ENCODE results near the gene PPP1R3A. TPM values are rescaled to one million over a fixed set of nuclear protein-coding genes. Genes with fewer than 3 reads are reported as not detected.

Gene PPP1R3A
- total RNA-seq, 1 experiment from 2014 or later = not detected

DNA sequence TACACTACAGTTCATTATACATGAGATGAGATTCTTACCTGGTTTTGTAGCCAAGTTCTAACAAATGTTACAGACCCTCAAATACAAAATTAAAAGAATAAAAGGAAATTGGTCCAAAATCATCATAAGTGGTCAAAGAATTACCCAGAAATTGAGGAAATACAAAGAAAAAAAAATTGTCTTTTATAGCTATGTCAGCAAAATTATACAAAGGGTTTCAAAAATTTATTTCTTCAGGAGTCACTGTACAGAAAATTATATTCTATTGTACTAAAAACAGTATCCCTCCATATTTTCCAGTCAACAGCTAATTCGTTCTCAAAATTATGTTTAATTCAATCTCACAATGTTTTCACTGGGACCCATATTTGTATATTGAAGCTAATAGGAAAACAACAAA is 14.3 kb downstream of the PPP1R3A start:
- H3K27me3 ChIP-seq = no peaks in the 10 kb centered on the region
- H3K4me3 ChIP-seq = no peak overlapping the region
- H3K36me3 ChIP-seq = no peaks in the 10 kb centered on the region
- DNase-seq = no peak
- H3K9me3 ChIP-seq = no peaks in the 10 kb centered on the region

GRCh38 chr7:113892818-113893217 is 26.0 kb downstream of the PPP1R3A start:
- DNase-seq = no peak
- H3K27me3 ChIP-seq = no peaks in the 10 kb centered on the region
- no peak overlapping the region for H3K4me3 ChIP-seq
- H3K9me3 ChIP-seq = no peaks in the 10 kb centered on the region
- no peaks in the 10 kb centered on the region for H3K36me3 ChIP-seq

DNA sequence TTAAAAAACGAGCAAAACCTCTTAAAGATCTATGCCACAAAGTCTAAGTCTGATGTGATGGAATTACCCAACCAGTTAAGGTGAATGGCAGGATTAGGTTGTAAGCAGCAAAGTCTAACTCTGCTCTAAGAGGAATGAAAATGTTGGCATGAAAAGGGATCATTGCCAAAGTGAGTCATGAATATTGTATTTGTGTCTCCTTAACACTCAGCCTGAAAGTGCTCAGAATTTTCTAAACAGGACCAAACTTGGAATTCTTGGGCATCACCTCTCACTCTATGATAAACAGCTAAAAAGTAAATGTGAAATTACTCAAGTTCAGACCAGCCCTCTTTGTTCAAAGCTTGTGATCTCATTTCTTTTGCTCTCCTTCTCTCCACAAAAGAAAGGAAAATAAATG is 27.0 kb downstream of the PPP1R3A start:
- H3K4me3 ChIP-seq = no peak overlapping the region
- H3K27me3 ChIP-seq = no peaks in the 10 kb centered on the region
- DNase-seq = peak; percentile 0
- no peaks in the 10 kb centered on the region for H3K9me3 ChIP-seq
- H3K36me3 ChIP-seq = no peaks in the 10 kb centered on the region

- no peak for DNase-seq
- no peaks in the 10 kb centered on the region for H3K27me3 ChIP-seq
- H3K4me3 ChIP-seq = no peak overlapping the region
- H3K9me3 ChIP-seq = no peaks in the 10 kb centered on the region
- no peaks in the 10 kb centered on the region for H3K36me3 ChIP-seq
Observed at GRCh38 chr7:113891031-113891350, 27.8 kb downstream of the PPP1R3A start.

DNA sequence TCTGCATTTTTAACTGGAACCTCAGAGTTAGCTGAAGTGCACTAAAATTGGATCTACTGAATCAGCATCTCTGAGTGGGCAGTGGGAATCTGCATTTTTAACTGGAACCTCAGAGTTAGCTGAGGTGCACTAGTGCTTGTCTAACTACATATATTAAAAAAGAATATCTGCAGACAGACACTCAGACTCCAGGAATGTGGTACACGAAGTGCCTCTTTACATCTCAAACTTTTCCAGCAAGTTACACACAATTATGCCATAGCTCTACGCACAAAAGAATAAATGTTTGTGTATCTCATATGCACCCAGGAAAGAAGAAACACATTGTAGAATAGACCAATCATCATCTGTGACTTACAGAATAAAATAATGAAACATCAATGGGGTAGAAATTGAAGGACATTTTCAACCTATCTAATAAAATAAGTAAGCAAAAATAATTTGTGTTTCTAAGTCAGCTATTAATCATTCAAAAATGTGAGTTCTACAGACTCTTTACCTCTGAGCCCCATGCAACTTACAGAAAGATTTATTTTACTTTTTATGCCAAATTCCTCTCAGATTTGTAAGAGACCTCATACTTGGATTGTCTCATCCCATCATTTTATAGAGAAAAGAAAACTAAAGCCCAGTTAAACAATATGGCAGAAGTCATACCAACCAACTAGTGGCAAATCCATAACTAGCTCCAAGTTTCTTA is 28.3 kb downstream of the PPP1R3A start:
- Histone ChIP-seq H3K9me3 (no peaks in the 10 kb centered on the region), H3K36me3 (no peaks in the 10 kb centered on the region), H3K27me3 (no peaks in the 10 kb centered on the region), H3K4me3 (no peak overlapping the region)
- DNase-seq = no peak

- Histone ChIP-seq H3K4me3 (no peak overlapping the region), H3K36me3 (no peaks in the 10 kb centered on the region), H3K9me3 (no peaks in the 10 kb centered on the region), H3K27me3 (no peaks in the 10 kb centered on the region)
- no peak for DNase-seq
Observed at GRCh38 chr7:113883096-113883495, 35.7 kb downstream of the PPP1R3A start.

GRCh38 chr7:113880559-113880958 is 38.2 kb downstream of the PPP1R3A start:
- H3K9me3 ChIP-seq = no peaks in the 10 kb centered on the region
- DNase-seq = no peak

DNA sequence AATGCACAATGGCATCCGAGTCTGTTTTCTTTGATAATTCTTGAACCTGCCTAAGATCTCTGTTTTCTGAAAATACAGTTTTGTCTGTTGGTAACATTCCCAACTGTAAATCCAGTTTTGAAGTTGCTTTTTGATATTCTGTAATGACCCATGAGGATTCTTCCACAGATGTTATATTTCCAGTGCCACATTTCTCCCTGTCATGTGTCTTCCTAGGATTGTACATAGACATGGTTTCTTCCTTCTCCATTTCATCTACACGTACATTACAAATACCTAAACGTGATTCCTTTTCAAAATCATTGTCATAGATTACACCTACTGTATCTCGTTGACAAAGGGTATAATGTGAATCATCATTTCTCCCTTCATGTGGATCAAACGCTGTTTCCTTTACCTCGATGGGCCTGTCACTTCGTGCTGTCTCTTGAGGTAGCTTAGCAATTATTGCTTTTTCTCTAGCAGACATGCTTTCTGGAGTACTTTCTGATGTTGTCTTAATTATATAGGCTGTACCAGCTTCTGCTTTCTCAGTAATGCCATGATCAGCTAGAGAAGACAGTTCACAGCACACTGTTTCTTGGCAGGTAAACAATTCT is 40.3 kb downstream of the PPP1R3A start:
- Histone ChIP-seq H3K4me3 (no peak overlapping the region), H3K27me3 (no peaks in the 10 kb centered on the region), H3K9me3 (no peaks in the 10 kb centered on the region), H3K36me3 (no peaks in the 10 kb centered on the region)
- no peak for DNase-seq

More at GRCh38 chr7:113880559-113880958, 38.2 kb downstream of the PPP1R3A start:
- H3K4me3 ChIP-seq = no peak overlapping the region
- H3K27me3 ChIP-seq = no peaks in the 10 kb centered on the region
- no peaks in the 10 kb centered on the region for H3K36me3 ChIP-seq

DNA sequence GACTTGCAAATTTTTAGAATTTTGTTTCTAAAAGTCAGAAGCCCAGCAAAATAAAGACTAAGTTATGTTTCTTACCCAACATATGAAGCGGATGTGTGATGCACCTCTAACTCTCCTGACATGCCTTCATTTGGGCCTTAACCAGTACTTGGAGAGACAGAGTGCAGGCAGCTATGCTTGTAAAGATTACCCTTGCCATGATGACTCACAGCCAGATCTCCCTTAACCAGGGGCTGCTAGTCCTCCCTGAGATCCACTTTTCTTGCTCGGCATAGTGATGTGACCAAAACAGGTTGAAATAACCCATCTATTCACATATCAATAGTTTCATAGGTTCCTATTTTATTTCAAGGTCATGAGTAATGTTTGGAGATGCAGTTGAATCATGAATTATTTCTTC is 43.6 kb downstream of the PPP1R3A start:
- DNase-seq = no peak

DNA sequence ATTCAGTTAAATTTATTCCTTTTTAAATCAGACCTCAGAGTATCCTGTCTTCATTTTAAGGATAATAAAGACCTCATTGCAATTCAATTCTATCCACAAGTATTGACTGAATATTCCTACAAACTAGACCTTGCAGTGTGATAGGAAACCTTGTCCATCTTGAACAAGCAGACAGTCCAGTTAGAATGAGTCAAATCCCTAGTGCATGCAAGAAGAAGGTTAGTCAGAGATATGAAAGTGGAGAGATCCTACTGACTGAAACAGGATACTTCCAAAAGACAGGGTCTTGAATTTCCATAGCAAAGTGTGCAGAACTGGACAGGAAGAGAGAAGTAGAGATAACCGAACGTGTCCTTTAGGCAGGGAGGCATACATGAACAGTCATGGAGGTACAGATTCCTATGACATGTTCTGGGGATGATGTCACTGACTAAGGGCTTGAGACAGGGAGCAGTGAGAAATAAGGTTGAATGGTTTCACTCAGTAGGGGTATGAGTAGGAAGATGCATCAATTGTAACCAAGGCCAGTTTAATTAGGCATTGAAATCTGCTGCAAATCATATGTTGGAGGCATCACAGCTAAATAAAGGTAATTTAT is 45.2 kb downstream of the PPP1R3A start:
- no peaks in the 10 kb centered on the region for H3K36me3 ChIP-seq
- no peaks in the 10 kb centered on the region for H3K9me3 ChIP-seq
- no peak for DNase-seq
- H3K4me3 ChIP-seq = no peak overlapping the region
- H3K27me3 ChIP-seq = no peaks in the 10 kb centered on the region

More for the DNA sequence above, 43.6 kb downstream of the PPP1R3A start:
- Histone ChIP-seq H3K9me3 (no peaks in the 10 kb centered on the region), H3K4me3 (no peak overlapping the region), H3K36me3 (no peaks in the 10 kb centered on the region), H3K27me3 (no peaks in the 10 kb centered on the region)

DNA sequence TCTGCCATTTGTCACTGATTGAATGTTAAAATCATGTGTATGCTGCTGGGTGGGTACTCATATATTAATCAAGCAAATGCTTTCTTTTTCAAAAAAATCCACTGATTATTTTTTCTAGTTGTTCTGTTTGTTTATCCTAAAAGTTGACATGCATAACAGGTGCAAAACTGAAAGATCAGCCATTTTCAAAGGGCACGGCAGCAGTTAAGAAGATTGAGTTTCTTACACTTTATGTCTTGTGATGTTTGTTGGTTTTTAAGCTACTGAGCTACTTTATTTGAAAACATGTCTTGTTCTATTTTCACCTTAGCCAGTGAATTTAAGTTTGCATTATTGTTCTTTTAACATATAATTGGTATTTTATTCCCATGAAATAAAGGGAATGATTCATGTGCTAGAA is 45.8 kb downstream of the PPP1R3A start:
- DNase-seq = no peak
- H3K27me3 ChIP-seq = no peaks in the 10 kb centered on the region
- H3K4me3 ChIP-seq = no peak overlapping the region
- no peaks in the 10 kb centered on the region for H3K9me3 ChIP-seq
- H3K36me3 ChIP-seq = no peaks in the 10 kb centered on the region

DNA sequence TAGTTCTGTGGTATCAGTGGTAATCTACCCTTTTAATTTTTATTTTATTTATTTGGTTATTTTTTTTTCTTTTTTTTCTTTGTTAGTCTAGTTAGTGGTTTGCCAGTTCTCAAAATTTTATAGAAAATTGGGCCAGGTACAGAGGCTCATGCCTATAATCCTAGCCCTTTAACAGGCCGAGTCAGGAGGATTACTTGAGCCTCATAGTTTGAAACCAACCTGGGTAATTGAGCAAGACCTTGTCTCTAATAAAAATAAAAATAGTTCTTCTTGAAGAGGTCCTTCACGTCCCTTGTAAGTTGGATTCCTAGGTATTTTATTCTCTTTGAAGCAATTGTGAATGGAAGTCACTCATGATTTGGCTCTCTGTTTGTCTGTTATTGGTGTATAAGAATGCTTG is 51.5 kb downstream of the PPP1R3A start:
- no peak overlapping the region for H3K4me3 ChIP-seq
- no peaks in the 10 kb centered on the region for H3K9me3 ChIP-seq
- no peak for DNase-seq
- H3K27me3 ChIP-seq = no peaks in the 10 kb centered on the region
- no peaks in the 10 kb centered on the region for H3K36me3 ChIP-seq

DNA sequence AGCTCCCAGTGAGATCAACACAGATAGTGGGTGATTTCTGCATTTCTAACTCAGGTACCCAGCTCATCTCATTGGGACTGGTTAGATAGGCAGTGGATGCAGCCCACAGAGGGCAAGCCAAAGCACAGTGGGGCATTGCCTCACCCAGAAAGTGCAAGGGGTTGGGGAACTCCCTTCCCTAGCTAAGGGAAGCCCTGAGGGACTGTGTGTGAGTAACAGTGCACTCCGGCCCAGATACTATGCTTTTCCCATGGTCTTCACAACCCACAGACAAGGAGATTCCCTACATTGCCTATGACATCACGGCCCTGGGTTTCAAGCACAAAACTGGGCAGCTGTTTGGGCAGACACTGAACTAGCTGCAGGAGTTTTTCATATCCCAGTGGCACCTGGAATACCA is 62.8 kb downstream of the PPP1R3A start:
- H3K9me3 ChIP-seq = no peaks in the 10 kb centered on the region
- no peaks in the 10 kb centered on the region for H3K27me3 ChIP-seq

GRCh38 chr7:113840954-113841353 is 77.9 kb downstream of the PPP1R3A start:
- no peak for DNase-seq
- no peaks in the 10 kb centered on the region for H3K9me3 ChIP-seq
- no peak overlapping the region for H3K4me3 ChIP-seq
- H3K27me3 ChIP-seq = no peaks in the 10 kb centered on the region
- H3K36me3 ChIP-seq = no peaks in the 10 kb centered on the region

More for the DNA sequence above, 62.8 kb downstream of the PPP1R3A start:
- Histone ChIP-seq H3K4me3 (no peak overlapping the region), H3K36me3 (no peaks in the 10 kb centered on the region)
- DNase-seq = no peak

- DNase-seq = no peak
- Histone ChIP-seq H3K9me3 (no peaks in the 10 kb centered on the region), H3K36me3 (no peaks in the 10 kb centered on the region), H3K27me3 (no peaks in the 10 kb centered on the region), H3K4me3 (no peak overlapping the region)
Observed at GRCh38 chr7:113835367-113835766, 83.4 kb downstream of the PPP1R3A start.

DNA sequence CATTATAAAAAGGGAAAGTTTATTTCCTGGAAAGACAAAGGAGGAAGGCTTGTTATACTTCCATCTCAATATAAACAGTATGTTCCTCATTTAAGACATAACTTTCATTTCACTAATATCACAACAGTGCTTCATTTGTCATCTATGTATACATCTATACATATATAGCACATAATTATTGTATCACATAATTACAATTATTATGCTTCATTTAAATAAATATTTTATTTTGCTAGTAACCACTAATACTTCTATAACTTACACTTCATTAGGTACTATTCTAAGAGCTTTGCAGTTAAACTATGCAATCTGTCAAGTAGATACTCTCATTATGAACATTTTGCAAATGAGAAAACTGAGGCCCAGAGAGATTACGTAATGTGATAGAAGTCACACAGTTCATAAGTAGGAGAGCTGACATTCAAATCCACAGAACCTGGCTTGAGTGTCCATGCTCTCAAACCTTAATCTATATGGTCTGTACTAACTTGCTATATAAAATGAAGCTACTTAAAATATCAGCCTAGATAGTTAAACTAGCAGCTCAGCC is 86.5 kb downstream of the PPP1R3A start:
- no peak for DNase-seq
- H3K4me3 ChIP-seq = no peak overlapping the region
- no peaks in the 10 kb centered on the region for H3K27me3 ChIP-seq
- no peaks in the 10 kb centered on the region for H3K36me3 ChIP-seq
- H3K9me3 ChIP-seq = no peaks in the 10 kb centered on the region

DNA sequence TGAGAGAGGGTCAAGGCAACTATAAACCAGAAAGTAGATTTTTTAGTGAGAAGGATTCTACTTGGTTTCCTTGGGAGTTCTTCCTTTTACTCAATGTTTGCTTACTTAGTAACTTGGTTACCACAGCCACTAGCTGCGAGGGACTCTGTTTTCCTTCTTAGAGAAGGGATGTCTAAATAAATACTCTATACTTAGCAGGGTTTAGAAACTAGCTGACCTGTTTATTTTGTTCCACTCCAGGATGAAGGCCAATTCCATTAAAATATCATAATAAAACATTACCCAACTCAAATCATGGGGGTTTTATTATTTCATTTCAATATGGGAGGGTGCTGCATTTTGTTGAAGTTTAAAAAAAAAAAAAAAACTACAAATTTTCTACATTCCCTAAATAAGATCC is 87.3 kb downstream of the PPP1R3A start:
- H3K4me3 ChIP-seq = no peak overlapping the region
- DNase-seq = no peak
- no peaks in the 10 kb centered on the region for H3K36me3 ChIP-seq

DNA sequence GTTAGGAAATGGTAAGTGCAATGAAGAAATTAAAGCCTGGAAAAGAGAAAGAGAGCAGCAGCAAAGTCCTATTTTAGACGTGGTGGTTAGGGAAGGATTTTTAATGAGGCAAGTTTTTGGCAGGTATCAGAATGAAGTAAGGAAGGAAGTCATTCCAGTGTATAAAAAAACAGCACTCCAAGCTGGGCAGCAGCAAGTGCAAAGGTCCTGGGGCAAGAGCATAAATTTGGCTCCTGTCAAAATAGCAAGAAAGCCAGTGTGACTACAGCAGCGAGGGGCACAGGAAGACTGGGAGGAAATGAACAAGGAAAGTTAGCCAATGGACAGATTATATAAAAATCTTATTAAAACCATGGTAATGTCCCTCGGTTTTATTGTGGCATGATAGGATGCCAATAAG is 90.2 kb downstream of the PPP1R3A start:
- no peaks in the 10 kb centered on the region for H3K27me3 ChIP-seq
- no peak for DNase-seq

More for the DNA sequence above, 87.3 kb downstream of the PPP1R3A start:
- Histone ChIP-seq H3K9me3 (no peaks in the 10 kb centered on the region), H3K27me3 (no peaks in the 10 kb centered on the region)

More for the DNA sequence above, 90.2 kb downstream of the PPP1R3A start:
- H3K4me3 ChIP-seq = no peak overlapping the region
- no peaks in the 10 kb centered on the region for H3K36me3 ChIP-seq
- no peaks in the 10 kb centered on the region for H3K9me3 ChIP-seq

All from MG63 (cell line).